DOHH2 (cell line): ENCODE results near the gene FMNL2.

ENCODE experiments used
- H3F3A ChIP-seq: fragments of 200-600 bp; sonication (generic), shearing (Covaris generic); 2 replicates; pipeline ENCODE4 v1.6.0; 2016; ENCODE audit warnings: antibody characterized with exemption, mild to moderate bottlenecking; ENCODE audit not compliant: control insufficient read depth, insufficient read depth
- H3K27ac ChIP-seq: fragments of 200-600 bp; sonication (generic); 2 replicates; pipeline ENCODE4 v1.5.1; 2014; ENCODE audit warnings: low read depth, mild to moderate bottlenecking, low read length, moderate library complexity
- H3K27me3 ChIP-seq: fragments of 200-600 bp; sonication (generic); 2 replicates; pipeline ENCODE4 v1.6.1; 2014; ENCODE audit warnings: mild to moderate bottlenecking, low read length, mixed read lengths; ENCODE audit not compliant: control insufficient read depth
- H3K36me3 ChIP-seq: fragments of 200-600 bp; sonication (generic); 2 replicates; pipeline ENCODE4 v1.6.1; 2014; ENCODE audit warnings: mild to moderate bottlenecking, low read length, moderate library complexity, mixed read lengths; ENCODE audit not compliant: control insufficient read depth
- H3K4me1 ChIP-seq: fragments of 200-600 bp; sonication (generic); 2 replicates; pipeline ENCODE4 v1.6.1; 2014; ENCODE audit warnings: mild to moderate bottlenecking, low read length, mixed read lengths; ENCODE audit not compliant: control insufficient read depth
- H3K4me2 ChIP-seq: fragments of 200-600 bp; sonication (generic); 2 replicates; pipeline ENCODE4 v1.6.0; 2014; ENCODE audit warnings: mild to moderate bottlenecking, low read length, moderate library complexity
- H3K4me3 ChIP-seq: fragments of 200-600 bp; sonication (generic); 2 replicates; pipeline ENCODE4 v1.5.1; 2014; ENCODE audit warnings: mild to moderate bottlenecking, low read length, mixed read lengths
- H3K79me2 ChIP-seq: fragments of 200-600 bp; sonication (generic); 2 replicates; pipeline ENCODE4 v1.6.1; 2014; ENCODE audit warnings: mild to moderate bottlenecking, low read length, mixed read lengths; ENCODE audit not compliant: control insufficient read depth
- H3K9me2 ChIP-seq: fragments of 200-600 bp; sonication (generic); replicated peaks from 2 replicates; pipeline ENCODE4 v1.6.1; 2014; ENCODE audit warnings: mild to moderate bottlenecking, low read length, mixed read lengths; ENCODE audit not compliant: control insufficient read depth
- H3K9me3 ChIP-seq: fragments of 200-600 bp; sonication (generic); 2 replicates; pipeline ENCODE4 v1.6.1; 2014; ENCODE audit warnings: antibody characterized with exemption, low read length, mixed read lengths; ENCODE audit not compliant: control insufficient read depth, insufficient read depth
- H4K20me1 ChIP-seq: fragments of 200-600 bp; sonication (generic); 2 replicates; pipeline ENCODE4 v1.6.0; 2014; ENCODE audit warnings: low read depth, mild to moderate bottlenecking, antibody characterized with exemption, low read length, moderate library complexity; ENCODE audit not compliant: control insufficient read depth, insufficient read depth
- EZH2phosphoT487 ChIP-seq: fragments of 200-600 bp; sonication (generic); IDR thresholded peaks from 2 replicates; pipeline ENCODE4 v1.6.1; 2017; ENCODE audit warnings: borderline replicate concordance, mild to moderate bottlenecking, antibody characterized with exemption, low read length, moderate library complexity, mixed read lengths
- TF ChIP-seq, protein P1 (sequence below): fragments of 200-600 bp; sonication (generic); IDR thresholded peaks from one replicate; pipeline ENCODE4 v1.5.1; 2014; ENCODE audit warnings: antibody characterized with exemption, mild to moderate bottlenecking, low read depth, low read length; ENCODE audit not compliant: poor library complexity, severe bottlenecking

Gene FMNL2

GRCh38 chr2:152347076-152347475 is 12.1 kb downstream of the FMNL2 start:
- Histone ChIP-seq H3K4me2 (no peak overlapping the region), H3K36me3 (no peaks in the 10 kb centered on the region), H3K9me3 (no peaks in the 10 kb centered on the region), H3F3A (no peaks in the 10 kb centered on the region), H4K20me1 (no peaks in the 10 kb centered on the region), H3K79me2 (no peaks in the 10 kb centered on the region), H3K27ac (no peak overlapping the region), H3K4me1 (no peaks in the 10 kb centered on the region), H3K9me2 (no peaks in the 10 kb centered on the region), H3K27me3 (no peaks in the 10 kb centered on the region), H3K4me3 (no peak overlapping the region)
- TF ChIP-seq, protein P1, sequence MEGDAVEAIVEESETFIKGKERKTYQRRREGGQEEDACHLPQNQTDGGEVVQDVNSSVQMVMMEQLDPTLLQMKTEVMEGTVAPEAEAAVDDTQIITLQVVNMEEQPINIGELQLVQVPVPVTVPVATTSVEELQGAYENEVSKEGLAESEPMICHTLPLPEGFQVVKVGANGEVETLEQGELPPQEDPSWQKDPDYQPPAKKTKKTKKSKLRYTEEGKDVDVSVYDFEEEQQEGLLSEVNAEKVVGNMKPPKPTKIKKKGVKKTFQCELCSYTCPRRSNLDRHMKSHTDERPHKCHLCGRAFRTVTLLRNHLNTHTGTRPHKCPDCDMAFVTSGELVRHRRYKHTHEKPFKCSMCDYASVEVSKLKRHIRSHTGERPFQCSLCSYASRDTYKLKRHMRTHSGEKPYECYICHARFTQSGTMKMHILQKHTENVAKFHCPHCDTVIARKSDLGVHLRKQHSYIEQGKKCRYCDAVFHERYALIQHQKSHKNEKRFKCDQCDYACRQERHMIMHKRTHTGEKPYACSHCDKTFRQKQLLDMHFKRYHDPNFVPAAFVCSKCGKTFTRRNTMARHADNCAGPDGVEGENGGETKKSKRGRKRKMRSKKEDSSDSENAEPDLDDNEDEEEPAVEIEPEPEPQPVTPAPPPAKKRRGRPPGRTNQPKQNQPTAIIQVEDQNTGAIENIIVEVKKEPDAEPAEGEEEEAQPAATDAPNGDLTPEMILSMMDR: no peak
- no peak for TF ChIP-seq EZH2phosphoT487

DNA sequence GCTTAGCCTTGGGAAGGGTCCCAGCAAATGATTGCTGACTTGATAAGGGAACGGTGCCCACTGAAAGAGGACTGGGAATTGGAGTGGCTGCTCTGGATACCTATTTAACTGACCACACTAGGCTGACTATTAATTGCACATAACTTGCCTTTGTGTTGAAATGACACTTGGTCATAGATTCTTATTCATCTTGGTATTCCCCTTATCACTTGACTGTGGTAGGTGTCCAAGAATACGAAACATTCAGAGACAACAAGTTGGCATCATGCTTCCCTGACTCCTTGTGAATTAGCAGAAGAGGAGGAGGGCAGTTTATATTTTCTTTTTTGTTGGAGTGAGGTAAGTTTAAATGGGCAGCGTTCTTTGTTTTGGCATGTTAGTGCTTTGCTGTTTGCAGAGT is 13.4 kb downstream of the FMNL2 start:
- no peaks in the 10 kb centered on the region for H3F3A ChIP-seq
- H3K27ac ChIP-seq: no peak overlapping the region
- TF ChIP-seq, protein P1: no peak
- TF ChIP-seq EZH2phosphoT487: no peak
- H3K9me3 ChIP-seq: no peaks in the 10 kb centered on the region
- no peaks in the 10 kb centered on the region for H3K36me3 ChIP-seq
- no peak overlapping the region for H3K4me3 ChIP-seq
- H4K20me1 ChIP-seq: no peaks in the 10 kb centered on the region
- no peaks in the 10 kb centered on the region for H3K9me2 ChIP-seq
- no peak overlapping the region for H3K4me2 ChIP-seq
- H3K27me3 ChIP-seq: no peaks in the 10 kb centered on the region
- H3K4me1 ChIP-seq: no peaks in the 10 kb centered on the region
- H3K79me2 ChIP-seq: no peaks in the 10 kb centered on the region

DNA sequence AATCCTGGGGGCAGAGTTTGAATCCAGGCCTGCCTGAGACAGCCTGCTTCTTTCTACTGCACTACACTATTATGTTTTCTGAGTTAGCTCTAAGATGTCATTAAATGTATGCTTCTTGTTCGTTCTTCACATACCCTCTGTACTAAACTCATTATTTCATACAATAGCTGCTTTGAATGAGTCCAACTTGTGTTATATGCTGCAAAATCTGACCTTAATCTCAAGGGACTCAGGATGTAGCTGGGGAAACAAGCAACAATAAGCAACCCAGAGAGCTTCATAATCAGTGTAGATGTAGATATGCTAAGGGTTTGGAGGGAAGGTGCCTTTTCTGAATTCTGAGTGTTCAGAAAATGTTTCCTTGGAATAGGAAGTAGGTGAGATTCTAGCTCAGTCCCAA is 14.4 kb downstream of the FMNL2 start:
- H3K79me2 ChIP-seq: no peaks in the 10 kb centered on the region
- no peak overlapping the region for H3K27ac ChIP-seq
- H3K4me2 ChIP-seq: no peak overlapping the region

More for the DNA sequence above, 14.4 kb downstream of the FMNL2 start:
- Histone ChIP-seq H3K9me3 (no peaks in the 10 kb centered on the region), H3K27me3 (no peaks in the 10 kb centered on the region), H3K9me2 (no peaks in the 10 kb centered on the region), H3K4me1 (no peaks in the 10 kb centered on the region), H3K4me3 (no peak overlapping the region), H3K36me3 (no peaks in the 10 kb centered on the region), H4K20me1 (no peaks in the 10 kb centered on the region), H3F3A (no peaks in the 10 kb centered on the region)
- TF ChIP-seq, protein P1: no peak
- TF ChIP-seq EZH2phosphoT487: no peak
